Measurements from ENCODE around the gene MARCHF2. TPM values are rescaled to one million over a fixed set of nuclear protein-coding genes. Genes with fewer than 3 reads are reported as not detected.

MARCHF2 gene
- total RNA-seq, 1 donor from 2014 or later = 254 TPM

- no peak for DNase-seq (ENCODE audit: extremely low read depth, low read depth, low spot score)
Measured at GRCh38 chr19:8473648-8474476, 60.8 kb downstream of the MARCHF2 start.

GRCh38 chr19:8475005-8475404 lies 61.9 kb downstream of the MARCHF2 start:
- no peak for DNase-seq (ENCODE audit: extremely low read depth, low read depth, low spot score)

GRCh38 chr19:8476524-8476923 lies 63.4 kb downstream of the MARCHF2 start:
- DNase-seq (ENCODE audit: extremely low read depth, low read depth, low spot score) = no peak

- DNase-seq (ENCODE audit: extremely low read depth, low read depth, low spot score) = no peak
Measured at GRCh38 chr19:8477889-8478288, 64.8 kb downstream of the MARCHF2 start.

GRCh38 chr19:8478598-8478997 lies 65.5 kb downstream of the MARCHF2 start:
- DNase-seq (ENCODE audit: extremely low read depth, low read depth, low spot score) = no peak

- DNase-seq (ENCODE audit: extremely low read depth, low read depth, low spot score) = no peak
Measured at GRCh38 chr19:8481201-8481600, 68.1 kb downstream of the MARCHF2 start.

- no peak for DNase-seq (ENCODE audit: extremely low read depth, low read depth, low spot score)
Measured at GRCh38 chr19:8481616-8482015, 68.5 kb downstream of the MARCHF2 start.

- DNase-seq (ENCODE audit: extremely low read depth, low read depth, low spot score) = no peak
Measured at GRCh38 chr19:8482696-8483095, 69.6 kb downstream of the MARCHF2 start.

- no peak for DNase-seq (ENCODE audit: extremely low read depth, low read depth, low spot score)
Measured at GRCh38 chr19:8483165-8483564, 70.1 kb downstream of the MARCHF2 start.

- DNase-seq (ENCODE audit: extremely low read depth, low read depth, low spot score) = no peak
Measured at GRCh38 chr19:8484331-8484894, 71.3 kb downstream of the MARCHF2 start.

GRCh38 chr19:8485561-8486371 lies 72.7 kb downstream of the MARCHF2 start:
- no peak for DNase-seq (ENCODE audit: extremely low read depth, low read depth, low spot score)

GRCh38 chr19:8486661-8487136 lies 73.6 kb downstream of the MARCHF2 start:
- no peak for DNase-seq (ENCODE audit: extremely low read depth, low read depth, low spot score)

- no peak for DNase-seq (ENCODE audit: extremely low read depth, low read depth, low spot score)
Measured at GRCh38 chr19:8487137-8487851, 74.2 kb downstream of the MARCHF2 start.

- DNase-seq (ENCODE audit: extremely low read depth, low read depth, low spot score) = no peak
Measured at GRCh38 chr19:8488365-8488764, 75.3 kb downstream of the MARCHF2 start.

Other genes starting within 250 kb of the MARCHF2 start
- gene CERS4, start 203.9 kb upstream of the MARCHF2 start, total RNA-seq = 29.0 and 29.3 TPM in 2 replicates
- gene CD320, start 104.9 kb upstream of the MARCHF2 start, total RNA-seq = 92.0 and 120 TPM in 2 replicates
- gene NDUFA7, start 91.9 kb upstream of the MARCHF2 start, total RNA-seq = 56.3 and 58.9 TPM in 2 replicates
- gene RPS28, start 91.8 kb upstream of the MARCHF2 start, total RNA-seq = 365 and 392 TPM in 2 replicates
- gene KANK3, start 70.0 kb upstream of the MARCHF2 start, total RNA-seq = 120 and 190 TPM in 2 replicates
- gene ANGPTL4, start 49.1 kb upstream of the MARCHF2 start, total RNA-seq = 124 and 137 TPM in 2 replicates
- gene RAB11B, start 22.9 kb upstream of the MARCHF2 start, total RNA-seq = 46.3 and 71.9 TPM in 2 replicates
- gene HNRNPM, start 31.7 kb downstream of the MARCHF2 start, total RNA-seq = 71.3 and 136 TPM in 2 replicates
- not detected in 2 replicates for gene PRAM1, start 89.3 kb downstream of the MARCHF2 start, total RNA-seq
- 17.0 and 23.0 TPM in 2 replicates for gene ZNF414, start 100.9 kb downstream of the MARCHF2 start, total RNA-seq
- gene MYO1F, start 164.1 kb downstream of the MARCHF2 start, total RNA-seq = 0.15 and 0.23 TPM in 2 replicates
- 32.6 and 44.3 TPM in 2 replicates for gene ADAMTS10, start 197.4 kb downstream of the MARCHF2 start, total RNA-seq
- not detected in 2 replicates for gene NFILZ, start 217.3 kb downstream of the MARCHF2 start, total RNA-seq

Measured in glomerular endothelial cell (primary cell).